Neural progenitor cell (in vitro differentiated cells): Measurements from ENCODE around the gene NFATC1.

Source experiments
- EZH2 ChIP-seq: fragments of 200-600 bp; sonication (generic); IDR thresholded peaks from 2 replicates; pipeline ENCODE4 v1.6.1; 2017; ENCODE audit warnings: antibody characterized with exemption, mild to moderate bottlenecking, moderate library complexity
- EZH2phosphoT487 ChIP-seq: fragments of 200-600 bp; sonication (generic); IDR thresholded peaks from 2 replicates; pipeline ENCODE4 v1.6.1; 2017; ENCODE audit warnings: antibody characterized with exemption
- TF ChIP-seq, protein P1 (sequence below): fragments of 200-600 bp; sonication (generic); IDR thresholded peaks from 2 replicates; pipeline ENCODE4 v1.5.1; 2017; ENCODE audit warnings: antibody characterized with exemption, mild to moderate bottlenecking

DNA sequence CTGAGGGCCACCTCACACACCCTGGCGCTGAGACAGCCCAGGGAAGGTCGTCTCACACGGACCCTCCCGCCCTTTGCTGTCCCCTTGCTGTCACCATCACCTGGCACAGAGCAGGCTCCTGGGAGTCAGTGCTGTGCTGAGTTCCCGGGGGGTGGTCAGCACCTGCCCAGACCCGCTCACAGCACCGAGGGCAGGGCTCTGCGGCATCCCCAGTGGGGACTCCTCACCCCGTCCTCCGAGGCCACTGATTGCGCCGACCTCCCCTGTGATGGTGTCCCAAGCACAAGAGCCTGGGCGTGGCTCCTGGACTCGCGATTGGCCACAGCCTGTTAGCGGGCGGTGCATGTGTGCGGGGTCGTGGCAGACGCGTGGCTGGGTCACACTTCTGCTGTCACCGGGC lies 65.9 kb downstream of the NFATC1 start:
- no peak for TF ChIP-seq EZH2
- TF ChIP-seq, protein P1, sequence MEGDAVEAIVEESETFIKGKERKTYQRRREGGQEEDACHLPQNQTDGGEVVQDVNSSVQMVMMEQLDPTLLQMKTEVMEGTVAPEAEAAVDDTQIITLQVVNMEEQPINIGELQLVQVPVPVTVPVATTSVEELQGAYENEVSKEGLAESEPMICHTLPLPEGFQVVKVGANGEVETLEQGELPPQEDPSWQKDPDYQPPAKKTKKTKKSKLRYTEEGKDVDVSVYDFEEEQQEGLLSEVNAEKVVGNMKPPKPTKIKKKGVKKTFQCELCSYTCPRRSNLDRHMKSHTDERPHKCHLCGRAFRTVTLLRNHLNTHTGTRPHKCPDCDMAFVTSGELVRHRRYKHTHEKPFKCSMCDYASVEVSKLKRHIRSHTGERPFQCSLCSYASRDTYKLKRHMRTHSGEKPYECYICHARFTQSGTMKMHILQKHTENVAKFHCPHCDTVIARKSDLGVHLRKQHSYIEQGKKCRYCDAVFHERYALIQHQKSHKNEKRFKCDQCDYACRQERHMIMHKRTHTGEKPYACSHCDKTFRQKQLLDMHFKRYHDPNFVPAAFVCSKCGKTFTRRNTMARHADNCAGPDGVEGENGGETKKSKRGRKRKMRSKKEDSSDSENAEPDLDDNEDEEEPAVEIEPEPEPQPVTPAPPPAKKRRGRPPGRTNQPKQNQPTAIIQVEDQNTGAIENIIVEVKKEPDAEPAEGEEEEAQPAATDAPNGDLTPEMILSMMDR: no peak
- no peak for TF ChIP-seq EZH2phosphoT487
